Lower leg skin (tissue), 3 donors: ENCODE measurements around the gene RAB34.

ENCODE experiments used
- POLR2A ChIP-seq, 2 donors: fragments of 450-650 bp; IDR thresholded peaks; one replicate each; pipeline ENCODE4 v1.6.1; 2016 to 2017; ENCODE audit warnings: antibody characterized with exemption in 2 of 2, mild to moderate bottlenecking in 1 of 2, moderate library complexity in 1 of 2
- TF ChIP-seq, protein P1 (sequence below), 3 donors: fragments of 450-650 bp; IDR thresholded peaks; one replicate each; pipeline ENCODE4 v1.5.1; 2016; ENCODE audit warnings: antibody characterized with exemption in 3 of 3, mild to moderate bottlenecking in 3 of 3, moderate library complexity in 2 of 3

DNA sequence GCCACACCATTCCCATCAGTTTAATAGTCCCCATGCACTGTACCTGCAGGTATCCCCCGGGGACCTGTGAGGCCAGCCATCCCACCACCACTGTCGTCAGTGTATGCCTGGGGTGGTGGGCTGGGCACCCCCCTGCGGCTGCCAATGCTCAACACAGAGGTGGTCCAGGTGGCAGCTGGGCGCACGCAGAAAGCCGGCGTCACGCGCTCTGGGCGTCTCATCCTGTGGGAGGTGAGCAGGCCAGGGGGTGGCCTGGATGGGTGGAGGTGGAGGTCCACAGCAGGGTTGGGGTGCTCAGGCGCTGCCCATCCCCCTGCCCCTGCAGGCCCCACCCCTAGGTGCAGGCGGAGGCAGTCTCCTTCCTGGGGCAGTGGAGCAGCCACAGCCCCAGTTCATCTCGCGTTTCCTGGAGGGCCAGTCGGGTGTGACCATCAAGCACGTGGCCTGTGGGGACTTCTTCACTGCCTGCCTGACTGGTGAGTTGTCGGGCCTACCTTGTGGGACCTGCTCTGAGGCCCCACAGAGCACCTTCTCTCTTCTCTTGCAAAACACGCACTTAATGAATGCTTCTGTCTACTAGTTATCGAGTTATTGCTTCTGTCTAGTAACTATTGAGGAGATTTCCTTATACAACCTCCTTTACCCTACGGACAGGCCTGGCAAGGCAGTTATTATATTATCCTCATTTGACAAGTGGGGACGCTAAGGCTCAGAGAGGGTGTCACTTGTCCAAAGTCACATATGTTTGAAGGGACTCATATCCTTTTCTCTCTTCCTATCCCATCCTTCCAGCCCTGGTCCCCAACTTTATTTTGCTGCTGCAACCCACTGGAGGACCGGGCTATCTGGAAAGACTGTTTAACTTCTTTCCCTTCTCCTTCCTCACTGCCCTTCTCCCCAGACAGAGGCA is 20.4 kb upstream of the RAB34 start:
- TF ChIP-seq, protein P1, sequence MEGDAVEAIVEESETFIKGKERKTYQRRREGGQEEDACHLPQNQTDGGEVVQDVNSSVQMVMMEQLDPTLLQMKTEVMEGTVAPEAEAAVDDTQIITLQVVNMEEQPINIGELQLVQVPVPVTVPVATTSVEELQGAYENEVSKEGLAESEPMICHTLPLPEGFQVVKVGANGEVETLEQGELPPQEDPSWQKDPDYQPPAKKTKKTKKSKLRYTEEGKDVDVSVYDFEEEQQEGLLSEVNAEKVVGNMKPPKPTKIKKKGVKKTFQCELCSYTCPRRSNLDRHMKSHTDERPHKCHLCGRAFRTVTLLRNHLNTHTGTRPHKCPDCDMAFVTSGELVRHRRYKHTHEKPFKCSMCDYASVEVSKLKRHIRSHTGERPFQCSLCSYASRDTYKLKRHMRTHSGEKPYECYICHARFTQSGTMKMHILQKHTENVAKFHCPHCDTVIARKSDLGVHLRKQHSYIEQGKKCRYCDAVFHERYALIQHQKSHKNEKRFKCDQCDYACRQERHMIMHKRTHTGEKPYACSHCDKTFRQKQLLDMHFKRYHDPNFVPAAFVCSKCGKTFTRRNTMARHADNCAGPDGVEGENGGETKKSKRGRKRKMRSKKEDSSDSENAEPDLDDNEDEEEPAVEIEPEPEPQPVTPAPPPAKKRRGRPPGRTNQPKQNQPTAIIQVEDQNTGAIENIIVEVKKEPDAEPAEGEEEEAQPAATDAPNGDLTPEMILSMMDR (IDR thresholded peaks at IDR 0.05), result no peak
- no peak for TF ChIP-seq POLR2A (IDR thresholded peaks at IDR 0.05)
